Activated T-cell treated with anti-CD3 and anti-CD28 coated beads for 24 hours (primary cell): Measurements from ENCODE around the gene CTNNAL1.
A peak's percentile ranks its signal among the peaks of the same experiment; 100 is the strongest.
"Not testable (repeated sequence)": the region's sequence is repeated elsewhere in the genome, so short reads cannot be mapped to it uniquely, and the experiment has no call there.

Experiments
- DNase-seq: peaks from one replicate; pipeline ENCODE4 v3.0.0-alpha.2; 2020; ENCODE audit warnings: low read depth

CTNNAL1 gene, protein sequence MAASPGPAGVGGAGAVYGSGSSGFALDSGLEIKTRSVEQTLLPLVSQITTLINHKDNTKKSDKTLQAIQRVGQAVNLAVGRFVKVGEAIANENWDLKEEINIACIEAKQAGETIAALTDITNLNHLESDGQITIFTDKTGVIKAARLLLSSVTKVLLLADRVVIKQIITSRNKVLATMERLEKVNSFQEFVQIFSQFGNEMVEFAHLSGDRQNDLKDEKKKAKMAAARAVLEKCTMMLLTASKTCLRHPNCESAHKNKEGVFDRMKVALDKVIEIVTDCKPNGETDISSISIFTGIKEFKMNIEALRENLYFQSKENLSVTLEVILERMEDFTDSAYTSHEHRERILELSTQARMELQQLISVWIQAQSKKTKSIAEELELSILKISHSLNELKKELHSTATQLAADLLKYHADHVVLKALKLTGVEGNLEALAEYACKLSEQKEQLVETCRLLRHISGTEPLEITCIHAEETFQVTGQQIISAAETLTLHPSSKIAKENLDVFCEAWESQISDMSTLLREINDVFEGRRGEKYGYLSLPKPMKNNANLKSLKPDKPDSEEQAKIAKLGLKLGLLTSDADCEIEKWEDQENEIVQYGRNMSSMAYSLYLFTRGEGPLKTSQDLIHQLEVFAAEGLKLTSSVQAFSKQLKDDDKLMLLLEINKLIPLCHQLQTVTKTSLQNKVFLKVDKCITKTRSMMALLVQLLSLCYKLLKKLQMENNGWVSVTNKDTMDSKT

DNA sequence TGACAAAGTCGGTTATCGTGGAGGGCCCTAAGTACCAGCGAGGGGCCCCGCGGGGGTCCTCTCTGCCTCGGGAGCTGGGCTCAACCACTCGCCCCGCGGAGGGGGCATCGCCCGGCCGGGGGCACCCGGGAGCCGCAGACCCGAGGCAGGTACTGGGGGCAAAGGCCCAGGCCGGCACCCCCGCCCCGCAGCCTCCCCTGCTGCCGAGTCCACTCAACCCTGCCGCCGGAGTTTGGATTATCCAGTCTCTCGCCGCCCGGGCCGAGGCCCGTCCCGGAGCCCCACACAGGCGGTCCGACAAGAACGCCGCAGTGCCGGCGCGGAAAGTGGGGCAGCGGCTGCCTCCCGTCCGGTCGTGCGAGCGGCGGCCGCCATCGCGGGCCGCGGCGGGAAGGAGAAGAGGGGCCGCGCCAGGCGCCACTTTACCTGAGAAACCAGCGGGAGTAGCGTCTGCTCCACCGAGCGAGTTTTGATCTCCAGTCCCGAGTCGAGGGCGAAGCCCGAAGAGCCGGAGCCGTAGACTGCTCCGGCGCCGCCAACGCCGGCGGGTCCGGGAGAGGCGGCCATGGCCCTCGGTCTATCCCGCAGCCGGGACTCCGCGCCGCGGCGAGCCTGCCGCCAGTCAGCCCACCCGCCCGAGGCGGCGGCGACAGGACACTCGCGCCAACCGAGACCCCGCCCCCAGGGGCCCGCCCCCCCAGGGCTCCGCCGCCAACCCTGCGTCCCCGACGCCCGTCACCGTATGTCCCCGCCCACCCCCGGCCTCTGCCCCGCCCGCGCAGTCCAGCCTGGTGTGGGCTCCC lies at the start of gene CTNNAL1:
TSS of gene CTNNAL1 (minus strand) at position 624 of the 803 bp plus-strand sequence. CDS start at position 567, 57 bp downstream.
- peak; percentile 71 for DNase-seq

DNA sequence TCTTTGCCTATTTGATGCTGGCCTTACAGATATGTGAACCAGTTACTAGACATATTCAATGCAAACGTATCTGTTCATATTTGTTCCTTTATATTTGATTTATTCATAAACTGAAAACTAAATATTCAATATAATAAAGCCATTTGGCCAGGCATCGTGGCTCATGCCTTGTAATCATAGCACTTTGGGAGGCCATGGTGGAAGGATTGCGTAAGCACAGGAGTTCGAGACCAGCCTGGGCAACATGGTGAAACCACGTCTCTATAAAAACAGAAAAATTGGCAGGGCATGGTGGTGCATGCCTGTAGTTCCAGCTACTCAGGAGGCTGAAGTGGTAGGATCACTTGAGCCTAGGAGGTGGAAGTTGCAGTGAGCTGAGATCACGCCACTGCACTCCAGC lies 49.2 kb upstream of the CTNNAL1 start:
- DNase-seq: no peak

DNA sequence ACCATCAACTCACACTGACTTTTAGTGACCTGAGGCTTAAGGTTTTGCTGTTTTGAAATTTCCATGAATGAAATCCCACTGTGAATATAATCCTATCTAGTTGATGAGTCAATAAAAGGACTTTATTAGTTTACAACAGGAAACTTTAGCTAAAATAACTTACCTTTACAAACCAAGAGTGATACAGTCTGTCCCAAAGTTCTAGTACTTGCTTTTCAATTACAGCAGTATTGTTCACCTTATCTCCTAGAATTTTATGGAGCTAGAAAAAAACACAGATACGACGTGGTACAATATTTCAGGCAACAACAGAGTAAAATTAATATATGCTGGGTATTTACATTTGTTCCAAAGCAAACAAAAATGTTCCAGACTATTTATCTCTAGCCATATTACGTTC lies 46.9 kb upstream of the CTNNAL1 start:
- DNase-seq: no peak

DNA sequence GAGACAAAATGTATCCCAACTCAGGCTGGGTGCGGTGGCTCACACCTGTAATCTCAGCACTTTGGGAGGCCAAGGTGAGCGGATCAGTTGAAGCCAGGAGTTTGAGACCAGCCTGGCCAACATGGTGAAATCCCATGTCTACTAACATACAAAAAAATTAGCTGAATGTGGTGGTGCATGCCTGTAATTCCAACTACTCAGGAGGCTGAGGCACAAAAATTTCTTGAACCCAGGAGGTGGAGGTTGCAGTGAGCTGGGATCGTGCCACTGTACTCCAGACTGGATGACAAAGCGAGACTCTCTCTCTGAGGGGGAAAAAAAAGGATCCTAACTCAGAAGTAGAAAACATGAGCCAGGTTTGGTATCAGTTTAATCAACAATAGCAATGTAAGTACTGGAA lies 39.8 kb upstream of the CTNNAL1 start:
- DNase-seq: not testable (repeated sequence)

DNA sequence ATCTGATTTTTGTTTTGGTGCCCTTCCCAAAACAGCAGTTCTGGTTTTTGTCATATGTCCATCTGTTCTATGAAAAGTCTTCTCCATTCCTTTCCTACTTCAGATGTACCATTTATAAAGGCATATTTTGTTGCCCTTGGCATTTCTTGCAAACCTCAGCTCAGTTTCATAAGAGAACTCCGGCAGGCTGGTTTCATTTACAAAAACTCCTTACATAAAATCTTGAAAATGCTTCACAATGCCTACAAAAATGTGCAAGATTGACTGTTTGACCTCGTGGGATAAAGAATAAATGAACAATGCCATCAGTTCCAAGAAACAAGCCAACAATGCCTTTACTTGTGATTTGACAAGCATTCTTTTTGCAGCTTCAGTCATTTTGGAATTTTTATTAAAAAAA lies 39.1 kb upstream of the CTNNAL1 start:
- no peak for DNase-seq

DNA sequence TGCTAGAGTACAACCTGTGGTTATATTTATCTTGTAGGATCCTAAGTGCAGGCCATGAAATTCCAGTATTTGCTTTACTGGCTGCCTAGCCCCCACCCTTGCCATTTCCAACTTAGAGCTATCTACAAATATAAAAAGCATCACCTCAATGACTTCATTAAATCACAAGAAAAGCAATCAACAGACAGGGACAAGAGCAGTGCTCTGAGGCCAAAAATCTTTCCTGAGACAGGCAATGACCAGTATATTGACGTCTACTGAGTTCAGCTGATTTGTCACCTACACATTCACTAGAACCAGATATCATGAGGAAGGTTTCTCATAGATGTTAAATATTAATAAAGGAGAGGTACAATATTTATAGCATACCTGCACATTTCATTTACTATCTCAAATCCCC lies 38.4 kb upstream of the CTNNAL1 start:
- DNase-seq: no peak

DNA sequence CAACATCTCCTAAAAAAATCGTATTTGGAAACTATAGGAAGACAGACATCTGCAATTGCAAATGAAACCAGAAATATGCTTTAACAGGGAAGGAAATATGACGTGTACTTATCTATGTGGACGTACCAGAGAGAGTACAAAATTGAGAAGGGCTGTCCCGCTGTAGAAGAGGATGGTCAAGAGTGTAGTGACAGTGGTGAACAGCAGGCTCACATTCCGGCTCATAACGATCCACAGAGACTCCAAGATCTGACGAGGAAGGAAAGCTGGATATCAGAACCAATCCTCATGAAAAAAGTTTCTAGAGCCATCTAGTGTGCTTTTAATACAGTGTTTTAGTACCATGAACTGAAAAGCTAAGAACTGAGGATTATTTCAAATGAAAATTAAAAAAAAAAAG lies 37.1 kb upstream of the CTNNAL1 start:
- no peak for DNase-seq

DNA sequence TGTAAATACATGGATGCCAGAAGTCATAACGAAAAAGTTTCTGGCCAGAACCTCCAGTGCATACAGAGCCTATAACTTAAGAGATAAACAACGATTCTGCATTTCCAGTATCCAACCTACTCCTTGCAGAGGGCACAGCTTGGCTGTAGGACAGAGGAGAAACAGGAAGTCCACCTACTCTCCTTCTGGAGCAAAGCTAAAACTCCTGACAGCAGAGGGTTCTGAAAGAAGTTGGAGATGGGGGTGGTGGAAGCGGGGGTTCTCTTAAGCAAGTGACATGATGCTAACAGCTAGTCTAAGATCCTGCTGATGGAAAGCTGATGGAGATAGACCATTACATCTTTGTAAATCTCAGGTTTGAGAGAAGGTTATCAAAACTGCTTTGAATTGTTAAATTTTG lies 35.5 kb upstream of the CTNNAL1 start:
- DNase-seq: no peak

DNA sequence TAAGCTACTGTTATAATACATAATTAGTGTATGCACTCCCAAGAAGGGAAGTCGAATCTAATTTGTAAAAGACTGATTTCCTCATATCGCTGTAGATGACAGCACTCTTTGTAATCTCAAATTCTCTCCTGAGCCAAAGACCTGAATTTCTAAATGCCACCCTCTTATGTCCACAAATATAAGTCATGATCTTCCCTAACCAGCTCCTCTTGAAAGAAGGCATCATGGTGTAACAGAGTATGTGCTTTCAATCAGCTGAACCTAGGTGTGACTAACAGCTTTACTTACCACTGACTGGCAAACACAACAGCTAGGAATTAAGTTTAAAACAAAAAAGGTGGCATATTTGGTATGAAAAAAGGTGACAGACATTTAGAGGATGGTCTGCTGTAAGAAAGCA lies 34.0 kb upstream of the CTNNAL1 start:
- DNase-seq: no peak

DNA sequence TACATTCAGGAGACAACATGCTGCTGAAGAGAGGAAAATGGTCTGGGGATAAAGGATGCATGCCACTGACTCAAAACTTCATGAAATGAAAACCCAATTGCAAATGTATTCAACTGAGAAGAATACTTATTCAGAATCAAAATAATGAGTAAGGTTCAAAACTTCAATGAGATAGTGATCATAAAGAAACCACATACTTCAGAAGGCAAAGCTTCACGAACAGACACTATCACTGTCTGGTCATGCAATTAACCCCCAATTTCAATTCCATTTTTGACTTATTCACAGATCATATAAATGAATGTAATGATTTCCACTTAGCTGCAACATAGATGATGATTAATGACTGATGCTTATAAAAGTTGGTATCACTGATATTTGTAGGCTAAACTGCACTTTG lies 33.0 kb upstream of the CTNNAL1 start:
- DNase-seq: no peak

DNA sequence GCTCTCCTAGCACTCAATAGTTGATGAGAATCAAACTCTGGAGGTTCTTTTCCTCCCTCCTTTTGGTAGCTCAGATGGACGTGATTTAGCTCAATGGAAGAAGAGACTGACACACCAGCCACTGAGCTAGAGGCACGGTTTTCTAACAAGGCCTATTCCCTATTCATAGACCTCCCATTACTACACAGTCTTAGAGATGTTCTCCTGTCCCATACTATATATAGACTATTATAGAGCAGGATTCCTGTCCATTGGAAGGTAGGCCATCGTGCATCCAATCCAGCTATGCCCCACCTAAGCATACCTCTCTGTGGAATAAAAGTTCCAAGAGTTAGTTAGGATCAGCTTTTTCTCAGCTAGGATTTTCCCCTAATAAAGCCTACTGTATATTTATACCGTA lies 30.3 kb upstream of the CTNNAL1 start:
- no peak for DNase-seq

DNA sequence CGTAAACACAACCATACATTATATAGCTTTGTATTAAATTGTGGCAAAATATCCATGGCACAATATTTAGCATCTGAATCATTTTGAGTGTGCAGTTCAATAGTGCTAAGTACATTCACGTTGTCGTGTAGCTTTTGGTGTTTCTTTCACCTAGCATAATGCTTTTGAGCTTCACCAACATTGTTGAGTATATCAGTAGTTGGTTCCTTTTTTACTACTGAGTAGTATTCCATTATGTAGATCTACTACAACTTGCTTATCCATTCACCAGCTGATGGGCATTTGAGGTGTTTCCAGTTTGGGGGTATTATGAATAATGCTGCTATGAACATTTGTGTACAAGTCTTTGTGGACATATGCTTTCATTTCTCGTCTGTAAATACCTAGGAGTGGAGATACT lies 27.3 kb upstream of the CTNNAL1 start:
- DNase-seq: no peak

DNA sequence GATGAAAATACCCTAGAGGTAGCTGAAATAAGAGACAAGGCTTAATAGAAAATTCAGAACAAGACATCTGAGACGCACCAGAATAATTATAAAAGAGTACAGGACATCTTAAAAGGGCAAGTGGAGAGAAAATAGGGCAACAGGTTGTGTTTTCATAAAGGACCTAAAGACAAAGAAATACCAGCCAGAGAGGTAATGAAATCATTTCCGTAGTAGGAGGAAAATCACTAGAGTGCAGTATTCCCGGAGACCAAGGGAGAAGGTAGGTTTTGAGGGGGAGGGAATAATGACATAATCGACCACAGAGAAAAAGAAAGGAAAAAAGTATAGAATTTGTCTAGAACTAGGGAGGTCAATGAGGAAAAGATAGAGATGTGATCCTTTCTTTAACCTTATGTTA lies 26.2 kb upstream of the CTNNAL1 start:
- DNase-seq: no peak

DNA sequence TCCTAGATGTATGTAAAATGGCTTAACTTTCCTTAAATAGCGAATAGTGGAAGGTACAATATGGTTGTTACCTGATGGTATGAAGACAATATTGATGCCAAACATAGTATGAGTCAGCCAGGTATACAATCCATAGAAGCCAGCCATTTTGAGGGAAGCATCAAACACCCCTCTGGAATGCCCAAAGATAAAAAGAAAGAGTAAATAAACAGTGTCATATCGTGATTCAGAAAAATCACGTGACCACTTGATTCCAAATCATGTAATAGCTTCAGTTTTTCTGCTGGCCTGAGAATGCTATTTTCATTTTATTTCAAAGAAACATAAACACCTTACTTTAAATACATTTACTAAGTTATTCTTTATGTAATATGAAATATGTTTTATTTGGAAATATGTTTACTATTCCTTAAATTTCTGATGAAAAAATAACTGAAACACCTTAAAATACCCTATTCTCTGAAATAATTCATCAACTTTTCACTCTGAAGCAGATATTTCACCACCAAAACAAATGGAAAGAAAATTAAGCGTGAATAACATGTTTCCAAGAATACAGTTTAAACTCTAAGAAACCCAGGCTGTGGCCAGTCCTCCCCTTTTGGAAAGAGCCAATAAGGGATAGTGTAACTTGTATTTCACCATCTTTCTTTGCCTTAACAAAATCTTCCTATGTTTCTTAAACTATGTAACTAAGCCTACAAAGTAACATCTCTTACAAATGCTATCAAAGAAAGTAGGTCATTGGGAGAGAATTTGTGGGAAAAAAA lies 24.8 kb upstream of the CTNNAL1 start:
- DNase-seq: no peak

DNA sequence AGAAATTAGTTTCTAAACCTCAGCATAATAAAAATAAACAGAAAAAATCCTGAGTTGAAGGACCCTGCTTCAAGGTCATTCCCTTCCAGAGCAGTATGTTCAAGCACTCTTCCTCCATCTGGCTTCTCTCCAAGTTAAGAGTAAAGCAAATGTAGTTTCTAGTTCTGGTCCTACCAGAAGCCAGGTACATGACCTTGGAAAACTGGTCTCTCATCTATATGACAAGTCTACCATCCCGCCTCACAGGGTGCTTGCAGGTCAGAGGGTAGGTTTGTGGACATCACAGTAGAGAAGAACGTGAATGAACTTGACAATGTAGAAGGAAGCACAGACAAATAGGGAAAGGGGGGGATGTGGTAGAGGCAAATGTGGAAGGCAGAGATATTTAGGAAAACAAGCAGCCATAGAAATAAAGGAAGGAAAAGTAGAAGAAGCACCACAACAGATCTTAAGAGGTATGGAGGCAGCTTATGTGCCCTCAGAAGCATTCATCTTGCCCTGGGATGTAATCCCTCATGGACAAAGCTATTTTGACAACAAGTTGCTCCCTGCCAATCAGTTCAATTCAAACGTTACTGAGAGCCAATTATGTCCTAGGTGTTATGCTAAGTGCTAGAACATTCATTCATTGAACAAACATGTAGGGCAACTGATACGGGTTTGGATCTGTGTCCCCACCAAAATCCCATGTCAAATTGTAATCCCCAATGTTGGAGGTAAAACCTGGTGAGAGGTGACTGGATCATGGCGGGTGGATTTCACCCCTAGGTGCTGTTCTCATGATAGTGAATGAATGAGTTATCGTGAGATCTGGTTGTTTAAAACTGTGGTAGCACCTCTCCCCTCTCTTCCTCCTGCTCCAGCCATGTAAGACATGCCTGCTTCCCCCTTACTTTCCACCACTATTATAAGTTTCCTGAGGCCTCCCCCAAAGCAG lies 23.7 kb upstream of the CTNNAL1 start:
- DNase-seq: no peak

DNA sequence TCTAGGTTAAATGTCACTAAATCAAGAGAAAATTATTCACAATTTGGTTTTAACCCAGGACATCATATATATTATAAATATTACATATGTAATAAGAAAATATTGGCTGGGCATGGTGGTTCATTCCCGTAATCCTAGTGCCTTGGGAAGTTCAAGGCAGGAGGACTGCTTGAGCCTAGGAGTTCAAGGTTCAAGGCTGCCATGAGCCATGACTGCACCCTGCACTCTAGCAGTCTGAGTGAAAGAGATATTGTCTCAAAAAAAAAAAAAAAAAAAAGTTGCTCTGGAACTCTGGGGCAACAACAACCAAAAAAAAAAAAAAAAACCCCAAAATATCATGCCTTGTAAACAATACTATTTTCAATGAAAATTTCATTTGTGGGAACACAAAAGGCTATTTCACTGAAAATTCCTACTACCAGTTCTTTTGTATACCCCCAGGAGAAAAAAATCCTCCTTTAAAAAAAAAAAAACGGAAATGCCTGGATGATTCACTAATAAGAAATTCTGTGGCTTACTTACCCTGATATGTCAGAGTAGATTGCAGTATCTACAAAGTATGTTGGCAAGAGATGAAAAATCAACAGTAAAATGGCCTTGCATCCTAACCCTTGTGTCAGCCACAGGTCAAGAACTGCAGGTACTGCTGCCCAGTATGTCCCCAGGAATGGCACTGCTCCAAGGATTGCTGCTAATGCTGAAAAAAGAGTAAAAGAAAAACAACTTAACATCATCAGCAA lies 22.6 kb upstream of the CTNNAL1 start:
- no peak for DNase-seq

DNA sequence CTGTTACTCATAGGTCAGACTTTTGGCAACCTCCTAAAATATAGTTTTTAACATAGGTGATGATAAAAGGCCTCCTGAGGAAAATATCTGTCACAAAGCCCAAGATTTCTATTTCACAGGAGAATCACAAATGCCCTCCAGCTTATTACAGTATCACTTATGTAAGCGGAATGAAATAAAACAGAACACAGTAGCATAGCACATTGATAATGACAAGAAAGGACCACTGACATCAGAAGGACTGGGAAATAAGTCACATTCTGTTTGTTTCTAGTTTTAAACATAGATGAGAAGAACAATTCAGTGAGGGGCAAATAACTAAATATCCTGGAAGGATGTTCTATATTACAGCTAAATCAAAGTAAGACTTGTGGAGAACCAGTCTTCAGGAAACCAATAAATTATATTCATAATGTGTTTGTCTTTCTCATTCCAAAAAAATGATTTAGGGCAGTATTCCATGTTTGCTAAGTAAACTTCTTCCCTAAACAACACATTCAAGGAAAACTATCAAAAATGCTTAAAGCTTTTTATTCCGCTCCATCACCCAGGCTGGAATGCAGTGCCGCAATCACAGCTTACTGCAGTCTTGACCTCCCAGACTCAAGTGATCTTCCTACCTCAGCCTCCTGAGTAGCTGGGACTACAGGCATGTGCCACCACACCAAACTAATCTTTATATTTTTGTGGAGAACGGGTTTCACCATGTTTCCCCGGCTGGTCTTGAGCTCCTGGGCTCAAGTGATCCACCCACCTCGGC lies 20.8 kb upstream of the CTNNAL1 start:
- DNase-seq: no peak

DNA sequence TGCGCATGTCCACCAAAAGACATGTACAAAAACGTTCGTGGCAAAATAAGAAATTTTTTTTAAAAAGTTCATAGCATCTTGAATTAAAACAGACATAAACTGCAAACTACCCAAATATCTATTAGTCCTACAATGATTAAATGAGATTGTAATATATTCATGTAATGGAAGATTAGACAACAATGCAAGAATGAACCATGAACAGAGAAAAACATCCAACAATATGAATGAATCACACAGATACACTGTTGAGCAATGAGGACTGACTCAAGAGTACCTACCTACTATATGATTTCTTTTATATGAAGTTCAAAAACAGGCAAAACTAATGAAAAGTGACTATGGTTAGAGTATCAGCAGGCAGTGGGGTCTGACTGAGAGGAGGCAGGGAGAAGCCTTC lies 17.9 kb upstream of the CTNNAL1 start:
- no peak for DNase-seq

DNA sequence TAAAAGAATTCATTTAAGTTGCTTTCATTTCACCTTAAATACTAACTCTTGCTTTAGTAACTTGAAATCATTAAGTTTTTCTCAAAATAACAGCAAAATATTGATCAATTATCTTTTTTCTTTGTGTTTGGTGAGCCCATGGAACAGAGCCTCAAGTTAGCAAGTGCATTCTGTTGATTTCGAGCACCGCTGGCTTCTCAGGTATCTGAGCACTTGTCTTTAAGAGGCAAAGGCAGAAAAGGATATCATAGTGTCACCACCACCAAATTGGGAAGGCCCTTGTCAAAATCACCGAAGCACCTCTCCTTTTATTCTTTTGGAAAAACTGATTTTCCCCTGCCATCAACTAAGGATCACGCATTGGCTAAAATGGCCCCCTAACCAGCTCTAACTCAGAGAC lies 17.1 kb upstream of the CTNNAL1 start:
- DNase-seq: no peak
